HepG2 (cell line): Measurements from ENCODE around the gene APOC3. TPM values are rescaled to one million over a fixed set of nuclear protein-coding genes. Genes with fewer than 3 reads are reported as not detected.

Experiments
- ATAC-seq: fragments of 200-7000 bp; cut with Tn5 transposase; 3 replicates; pipeline ENCODE4 v1.9.1; 2020; ENCODE audit warnings: mild to moderate bottlenecking, moderate library complexity
- BruUV-seq: library from RNA; stranded (reverse); fragments of 400-500 nt; replicated peaks from 2 replicates; lab custom pipeline; 2021; lab: Mats Ljungman, UMichigan
- CTCF ChIA-PET: fragments of 300-600 bp; formaldehyde crosslinking; extraction: SDS; loops from one replicate; lab custom pipeline; 2021; ENCODE audit warnings: low total read pairs, inconsistent platforms, low intra/inter-chr PET ratio; lab: Yijun Ruan, JAX
- POLR2A ChIA-PET: fragments of 350-600 bp; sonication (Branson Sonifier 250); formaldehyde crosslinking; loops from one replicate; lab custom pipeline; 2020; ENCODE audit warnings: antibody characterized with exemption, inconsistent platforms; lab: Yijun Ruan, JAX
- DNase-seq: peaks from one replicate; pipeline ENCODE4 v3.0.0-alpha.2; 2015; ENCODE audit warnings: low spot score
- FAIRE-seq: peaks from 3 replicates; lab custom pipeline; 2011; peaks lifted over from hg19 to GRCh38; lab: Jason Lieb, UNC
- H2AFZ ChIP-seq: one replicate; pipeline ENCODE4 v1.6.1; 2011; ENCODE audit warnings: low read length, inconsistent platforms
- H3K27ac ChIP-seq: fragments of 300-600 bp; 3 replicates; pipeline ENCODE4 v1.8.0; 2011; ENCODE audit warnings: mixed run types, mild to moderate bottlenecking, mixed read lengths, low read length, inconsistent platforms; ENCODE audit not compliant: insufficient read depth; ENCODE audit errors: extremely low read length
- H3K27me3 ChIP-seq, 2 experiments: fragments of 200-600 bp in 1 of 2; 2 replicates in 1 of 2; 3 replicates in 1 of 2; pipeline versions ENCODE4 v1.6.0 to v1.8.0; 2011; ENCODE audit warnings: low read length in 2 of 2, mild to moderate bottlenecking in 2 of 2, moderate library complexity in 2 of 2, inconsistent platforms in 1 of 2; ENCODE audit not compliant: insufficient read depth in 2 of 2, control insufficient read depth in 1 of 2
- H3K36me3 ChIP-seq, 2 experiments: fragments of 200-600 bp in 1 of 2; replicated peaks in 1 of 2; 2 replicates in 1 of 2; 3 replicates in 1 of 2; pipeline versions ENCODE4 v1.5.1 to v1.8.0; 2011; ENCODE audit warnings: low read length in 2 of 2, inconsistent platforms in 1 of 2; ENCODE audit not compliant: insufficient read depth in 2 of 2, control insufficient read depth in 1 of 2
- H3K4me1 ChIP-seq: 2 replicates; pipeline ENCODE4 v1.5.1; 2012; ENCODE audit warnings: low read length, inconsistent platforms; ENCODE audit not compliant: insufficient read depth
- H3K4me2 ChIP-seq: 2 replicates; pipeline ENCODE4 v1.6.0; 2011; ENCODE audit warnings: low read depth, low read length, inconsistent platforms
- H3K4me3 ChIP-seq, 3 experiments: fragments of 200-600 bp in 1 of 3; sonication (generic), shearing (Covaris generic) in 1 of 3; replicated peaks in 1 of 3; 2 replicates each; pipeline ENCODE4 v1.5.1; 2011 to 2016; ENCODE audit warnings: low read length in 3 of 3, inconsistent platforms in 2 of 3, low read depth in 2 of 3, mild to moderate bottlenecking in 2 of 3, control low read depth in 1 of 3, mixed read lengths in 1 of 3; ENCODE audit not compliant: insufficient read depth in 1 of 3
- H3K79me2 ChIP-seq: one replicate; pipeline ENCODE4 v1.6.1; 2011; ENCODE audit warnings: low read length, inconsistent platforms; ENCODE audit not compliant: insufficient read depth
- H3K9ac ChIP-seq: 2 replicates; pipeline ENCODE4 v1.6.0; 2011; ENCODE audit warnings: mild to moderate bottlenecking, low read depth, low read length, inconsistent platforms; ENCODE audit not compliant: insufficient read depth
- H3K9me3 ChIP-seq: 2 replicates; pipeline ENCODE4 v1.5.1; 2012; ENCODE audit warnings: mild to moderate bottlenecking, low read length
- H4K20me1 ChIP-seq: 2 replicates; pipeline ENCODE4 v1.6.0; 2011; ENCODE audit warnings: inconsistent platforms, mild to moderate bottlenecking, low read length, moderate library complexity; ENCODE audit not compliant: insufficient read depth
- CAMTA2 ChIP-seq: sonication (generic); formaldehyde crosslinking; IDR thresholded peaks from 2 replicates; pipeline ENCODE4 v1.4.0; 2020; ENCODE audit warnings: mild to moderate bottlenecking, missing genetic modification reagents, borderline replicate concordance
- ELK4 ChIP-seq: sonication (generic); formaldehyde crosslinking; IDR thresholded peaks from 2 replicates; pipeline ENCODE4 v1.9.0; 2021; ENCODE audit warnings: missing genetic modification reagents, borderline replicate concordance
- FOXA1 ChIP-seq, 2 experiments: fragments of 450-650 bp in 1 of 2; sonication (generic) in 1 of 2; formaldehyde crosslinking in 1 of 2; IDR thresholded peaks; 2 replicates each; pipeline versions ENCODE4 v1.4.0 to v1.6.1; 2016 to 2020; ENCODE audit warnings: missing genetic modification reagents in 1 of 2
- GFI1 ChIP-seq: sonication (generic); formaldehyde crosslinking; IDR thresholded peaks from 2 replicates; pipeline ENCODE4 v1.5.0; 2020; ENCODE audit warnings: missing genetic modification reagents, mild to moderate bottlenecking, borderline replicate concordance
- PITX1 ChIP-seq: sonication (generic); formaldehyde crosslinking; IDR thresholded peaks from 2 replicates; pipeline ENCODE4 v1.5.1; 2020; ENCODE audit warnings: mild to moderate bottlenecking, missing genetic modification reagents
- POLR2AphosphoS5 ChIP-seq: IDR thresholded peaks from 2 replicates; pipeline ENCODE4 v1.6.1; 2012; ENCODE audit warnings: low read depth, low read length
- RNF2 ChIP-seq: fragments of 450-650 bp; conservative IDR thresholded peaks from 2 replicates; pipeline ENCODE4 v1.6.1; 2016; ENCODE audit warnings: low read depth
- ZBTB8A ChIP-seq: sonication (generic); formaldehyde crosslinking; IDR thresholded peaks from 2 replicates; pipeline ENCODE4 v1.4.0; 2020; ENCODE audit warnings: mild to moderate bottlenecking, low read depth, missing genetic modification reagents, borderline replicate concordance
- ZFP41 ChIP-seq: sonication (generic); formaldehyde crosslinking; IDR thresholded peaks from 2 replicates; pipeline ENCODE4 v1.4.0; 2020; ENCODE audit warnings: mild to moderate bottlenecking, missing genetic modification reagents, borderline replicate concordance
- ZFX ChIP-seq: sonication (generic); formaldehyde crosslinking; IDR thresholded peaks from 2 replicates; pipeline ENCODE4 v1.4.0; 2020; ENCODE audit warnings: mild to moderate bottlenecking, low read depth, missing genetic modification reagents, moderate library complexity
- ZNF18 ChIP-seq: sonication (generic); formaldehyde crosslinking; IDR thresholded peaks from 2 replicates; pipeline ENCODE4 v1.8.0; 2022; ENCODE audit warnings: mild to moderate bottlenecking, missing genetic modification reagents; ENCODE audit not compliant: insufficient replicate concordance
- ZNF431 ChIP-seq: sonication (generic); formaldehyde crosslinking; IDR thresholded peaks from 2 replicates; pipeline ENCODE4 v1.9.0; 2022; ENCODE audit warnings: missing genetic modification reagents, low read depth, mild to moderate bottlenecking, borderline replicate concordance
- ZNF562 ChIP-seq: sonication (generic); formaldehyde crosslinking; IDR thresholded peaks from 2 replicates; pipeline ENCODE4 v1.8.0; 2022; ENCODE audit warnings: missing genetic modification reagents, borderline replicate concordance
- WGBS: methylation state at CpG from one replicate; pipeline ENCODE4 v1.1.6; 2017; ENCODE audit warnings: low lambda C conversion rate; 5-methylcytosine and 5-hydroxymethylcytosine counted together
- in situ Hi-C: cut with HindIII; loops from 2 replicates; pipeline ENCODE4 v1.10.0; 2017; ENCODE audit warnings: low pct_unique_long_range_greater_than_20kb; ENCODE audit not compliant: extremely low pct_ligation_motif_present
- intact Hi-C: fragments of 100-400 bp; cut with micrococcal nuclease; formaldehyde crosslinking; loops from one replicate; pipeline ENCODE4 v1.10.0; 2022; ENCODE audit not compliant: unreplicated experiment
- polyA plus RNA-seq, 8 experiments: library from polyadenylated mRNA; depleted of rRNA in 3 of 8; stranded (reverse) in 7 of 8; unstranded in 1 of 8; fragments of >200 nt; fragmentation: Illumina TruSeq in 4 of 8; extraction: Trizol in 4 of 8; gene quantifications; 2 replicates each; pipeline versions ENCODE4 v1.2.1 to v1.2.3, GENCODE V29; 2011 to 2016; ENCODE audit warnings: low read depth in 4 of 8, missing spikeins in 1 of 8, mixed read lengths in 1 of 8; ENCODE audit not compliant: insufficient read depth in 1 of 8
- total RNA-seq, 5 experiments: library from RNA; depleted of rRNA; stranded (reverse); fragments of >200 nt; fragmentation: Illumina TruSeq; extraction: Trizol; gene quantifications; 2 replicates each; pipeline ENCODE4 v1.2.3, GENCODE V29; 2016; ENCODE audit warnings: low read depth in 1 of 5

APOC3 gene
- total and polyA plus RNA-seq, 2 of the 13 experiments (the other 11 are each of a cell fraction or from before 2014, with no cell fraction given), result 314 to 687 TPM

- Histone ChIP-seq H3K9ac (no peak overlapping the region), H3K79me2 (no peaks in the 10 kb centered on the region), H3K4me2 (no peak overlapping the region), H3K27me3 (no peaks in the 10 kb centered on the region), H3K9me3 (no peaks in the 10 kb centered on the region), H3K36me3 (peaks cover 15 to 32% of the 10 kb centered on the region in 2 experiments), H4K20me1 (no peaks in the 10 kb centered on the region), H2AFZ (no peak overlapping the region), H3K4me1 (peaks cover 62% of the 10 kb centered on the region), H3K4me3 (no peak overlapping the region), H3K27ac (peak overlapping the region; percentile 20)
- intact Hi-C loops (no loop called here), in situ Hi-C loops (no loop called here)
- ATAC-seq (no peak), DNase-seq (no peak), FAIRE-seq (no peak)
- 69% methylated on average over 3 of the region's 4 CpGs for WGBS
- no TSS peak for BruUV-seq
- TF ChIP-seq POLR2AphosphoS5 (no peak), FOXA1 (IDR thresholded peaks at IDR 0.05) (no peak), FOXA1 (CRISPR knock-in tag; IDR thresholded peaks at IDR 0.05) (no peak), ZNF562 (no peak), ZNF431 (CRISPR knock-in tag) (no peak), ZBTB8A (CRISPR knock-in tag) (no peak), RNF2 (no peak), ELK4 (CRISPR knock-in tag) (no peak)
- CTCF ChIA-PET, result no interaction called here
- POLR2A ChIA-PET, result interaction anchor here (0.6 to 11.5 kb wide), 2 partner anchors 8 to 16 kb away, joined by 6 to 361 read pairs; partner anchors contain the start of genes APOA4 and APOC3
These were observed 13.2 kb downstream of the APOC3 start for GRCh38 chr11:116842909-116843308.

GRCh38 chr11:116843661-116844060, 14.0 kb downstream of the APOC3 start:
- intact Hi-C loops (no loop called here), in situ Hi-C loops (no loop called here)
- ChIA-PET CTCF (no interaction called here), POLR2A (interaction anchor here (11.5 kb wide), 1 partner anchor 17 kb away, joined by 361 read pairs; the partner anchor contains the start of genes APOA4 and APOC3)
- TF ChIP-seq ZNF18 (CRISPR knock-in tag) (no peak), CAMTA2 (no peak), PITX1 (CRISPR knock-in tag) (no peak), GFI1 (no peak), ZFX (CRISPR knock-in tag) (no peak), ZFP41 (CRISPR knock-in tag) (no peak)
- Histone ChIP-seq H2AFZ (no peak overlapping the region), H3K79me2 (no peaks in the 10 kb centered on the region), H4K20me1 (no peaks in the 10 kb centered on the region), H3K9me3 (no peaks in the 10 kb centered on the region), H3K9ac (no peak overlapping the region), H3K27ac (no peak overlapping the region), H3K4me2 (no peak overlapping the region), H3K27me3 (no peaks in the 10 kb centered on the region), H3K4me1 (peaks cover 54% of the 10 kb centered on the region), H3K36me3 (peaks cover 18 to 36% of the 10 kb centered on the region in 2 experiments), H3K4me3 (no peak overlapping the region)
- no peak for ATAC-seq
- FAIRE-seq, result no peak
- no TSS peak for BruUV-seq
- WGBS, result 93% methylated on average over 9 of the region's 9 CpGs
- no peak for DNase-seq
